CD1c-positive myeloid dendritic cell (primary cell): ENCODE data around the gene ZNF426.
"Not testable (repeated sequence)": the region's sequence is repeated elsewhere in the genome, so short reads cannot be mapped to it uniquely, and the experiment has no call there.

Source experiments
- DNase-seq: peaks from one replicate; pipeline ENCODE4 v3.0.0-alpha.2; 2016; ENCODE audit errors: extremely low spot score

The ZNF426 gene

DNA sequence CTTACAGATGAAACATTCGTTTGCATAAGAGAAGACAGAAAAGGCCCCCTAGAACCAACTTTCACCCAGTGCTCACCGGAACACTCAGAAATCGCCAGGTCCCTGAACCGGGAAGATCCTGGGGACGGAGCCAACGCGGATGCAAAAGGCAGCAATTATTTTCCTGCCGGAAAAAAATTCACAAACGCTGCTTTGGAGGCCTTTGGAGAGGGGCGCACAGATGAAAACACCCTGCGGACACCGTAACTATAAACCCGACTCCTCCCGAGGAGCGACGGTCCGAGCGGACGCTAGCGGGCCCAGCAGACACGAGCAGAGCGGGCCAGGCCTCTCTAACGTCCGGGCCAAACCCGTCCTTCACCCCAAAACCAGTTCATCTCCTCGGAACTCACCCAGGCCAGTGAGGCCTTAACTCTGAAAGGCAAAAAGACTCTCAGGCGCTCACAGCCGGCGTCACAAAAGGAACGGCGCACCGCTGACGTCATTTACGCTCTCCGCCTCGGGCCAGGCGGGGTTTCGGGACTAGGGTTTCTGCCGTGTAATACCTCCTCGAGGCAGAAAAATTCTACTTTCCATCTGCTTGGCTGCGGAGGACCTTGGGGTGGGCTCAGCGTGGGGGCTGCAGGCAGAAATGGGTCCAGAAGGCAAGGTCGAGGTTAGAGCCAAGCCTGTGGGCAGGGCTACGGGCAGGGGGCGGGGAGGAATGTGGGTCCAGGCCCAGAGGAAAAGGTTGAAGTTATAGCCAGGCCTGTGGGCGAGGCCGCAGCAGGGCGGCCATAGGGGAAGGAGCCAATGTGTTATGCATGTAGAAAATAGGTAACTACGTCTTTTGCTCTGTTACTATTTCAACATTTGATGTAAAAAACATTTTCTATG is at the start of gene ZNF426:
TSS of gene ZNF426 (minus strand) at position 463 of the 876 bp plus-strand sequence. CDS start 2,413 bp downstream, outside the sequence.
- DNase-seq = peak; percentile 92

DNA sequence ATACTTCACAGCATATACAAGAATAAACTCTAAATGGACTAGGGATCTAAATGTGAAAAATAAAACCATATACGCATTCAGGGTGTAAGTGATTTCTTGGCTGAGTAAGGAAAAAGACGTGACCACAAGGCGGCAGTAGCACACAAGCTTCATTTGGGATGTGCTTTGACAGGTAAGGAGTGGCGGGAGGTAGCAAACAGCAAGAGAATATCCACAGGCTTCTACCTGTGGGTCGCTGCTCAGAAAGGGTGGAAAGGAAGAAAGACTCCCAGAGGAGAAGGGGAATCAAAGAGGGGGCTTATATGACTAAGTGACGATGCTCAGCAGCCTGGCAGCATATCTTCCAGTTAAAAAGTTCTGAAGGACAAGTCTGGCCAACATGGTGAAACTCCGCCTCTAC is 48.3 kb upstream of the ZNF426 start:
- DNase-seq = peak; percentile 74

DNA sequence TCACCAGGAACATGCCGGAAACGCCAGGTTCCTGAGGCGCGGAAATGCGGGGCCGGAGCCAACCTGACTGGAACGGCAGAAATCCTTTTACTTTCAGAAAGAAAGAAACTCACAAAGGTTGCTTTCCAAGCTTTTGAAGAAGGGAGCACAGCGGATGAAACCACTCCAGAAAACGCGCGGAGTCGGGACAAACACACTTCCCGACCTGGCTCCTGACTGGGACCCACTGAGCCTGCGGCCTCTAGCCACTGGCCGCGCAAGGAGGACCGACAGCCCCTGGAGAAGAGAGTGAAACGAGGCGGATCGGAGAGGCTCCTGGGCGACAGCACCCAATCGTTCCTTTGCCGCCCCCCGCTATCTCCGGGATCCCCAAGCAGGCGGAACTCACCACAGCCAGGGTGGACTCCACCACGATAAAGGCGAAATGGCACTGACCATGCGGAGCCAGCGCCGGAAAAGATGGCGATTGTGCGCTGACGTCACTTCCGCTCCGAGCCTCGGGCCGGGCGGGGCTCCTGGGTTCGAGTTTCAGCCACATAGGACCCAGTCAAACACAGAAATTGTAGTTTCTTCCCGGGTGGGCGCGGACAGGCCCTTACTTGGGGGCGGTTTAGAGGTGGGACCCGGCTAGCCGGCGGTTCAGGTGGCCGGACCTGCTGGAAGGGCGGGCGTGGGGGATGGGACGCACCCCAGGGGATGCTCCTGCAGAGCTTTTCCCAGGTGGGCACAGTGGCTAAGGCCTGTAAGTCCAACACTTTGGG is 45.8 kb upstream of the ZNF426 start, which contains the start of gene ZNF121:
TSS of gene ZNF121 (minus strand) at position 432 of the 761 bp plus-strand sequence. CDS start 16,407 bp downstream, outside the sequence.
- peak; percentile 89 for DNase-seq

DNA sequence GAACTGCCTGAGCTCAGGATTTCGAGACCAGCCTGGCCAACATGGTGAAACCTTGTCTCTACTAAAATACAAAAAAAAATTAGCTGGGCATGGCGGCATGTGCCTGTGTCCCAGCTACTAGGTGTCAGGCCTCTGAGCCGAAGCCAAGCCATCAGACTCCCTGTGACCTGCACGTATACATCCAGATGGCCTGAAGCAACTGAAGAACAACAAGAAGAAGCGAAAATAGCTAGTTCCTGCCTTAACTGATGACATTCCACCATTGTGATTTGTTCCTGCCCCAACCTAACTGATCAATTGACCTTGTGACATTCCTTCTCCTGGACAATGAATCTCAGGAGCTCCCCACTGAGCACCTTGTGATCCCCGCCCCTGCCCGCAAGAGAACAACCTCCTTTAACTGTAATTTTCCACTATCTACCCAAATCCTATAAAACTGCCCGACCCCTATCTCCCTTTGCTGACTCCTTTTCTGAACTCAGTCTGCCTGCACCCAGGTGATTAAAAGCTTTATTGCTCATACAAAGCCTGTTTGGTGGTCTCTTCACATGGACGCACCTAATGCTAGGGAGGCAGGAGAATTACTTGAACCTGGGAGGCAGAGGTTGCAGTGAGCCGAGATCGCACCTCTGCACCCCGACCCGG is 43.8 kb upstream of the ZNF426 start:
- DNase-seq = not testable (repeated sequence)

DNA sequence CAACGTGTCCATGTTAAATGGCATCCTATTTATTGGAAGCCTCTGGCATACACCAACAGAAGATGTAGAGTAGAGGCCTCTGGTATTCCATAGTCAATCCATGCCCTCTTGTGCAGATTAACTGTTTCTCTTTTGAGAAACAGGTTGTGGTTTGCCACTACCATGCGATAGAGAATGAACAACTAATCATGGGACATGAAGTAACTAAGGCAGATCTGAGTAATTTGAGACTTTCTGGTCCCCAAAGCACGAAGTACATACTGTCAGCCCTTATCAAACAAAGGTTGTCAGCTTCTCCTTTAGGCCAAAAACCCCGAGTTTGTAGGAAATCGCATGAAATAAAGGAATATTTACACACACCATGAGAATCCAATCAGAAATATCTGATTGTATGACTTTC is 42.3 kb upstream of the ZNF426 start:
- DNase-seq = no peak

DNA sequence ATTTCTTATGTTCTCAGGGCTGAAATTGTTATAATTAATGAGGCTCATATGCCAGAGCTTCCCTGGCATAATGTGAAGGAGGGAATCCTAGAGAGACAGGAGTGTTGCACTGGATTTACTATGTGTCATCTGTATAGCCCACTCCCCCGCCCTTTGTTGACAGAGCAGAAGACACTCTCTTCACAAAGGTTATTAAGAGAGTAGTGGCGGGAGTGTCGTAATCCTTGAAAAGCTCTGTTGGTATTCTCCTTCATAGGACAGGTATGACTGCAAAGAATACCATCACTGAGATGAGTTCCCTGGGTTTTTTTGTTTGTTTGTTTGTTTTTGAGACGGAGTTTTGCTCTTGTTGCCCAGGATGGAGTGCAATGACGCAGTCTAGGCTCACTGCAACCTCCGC is 31.8 kb upstream of the ZNF426 start:
- no peak for DNase-seq

DNA sequence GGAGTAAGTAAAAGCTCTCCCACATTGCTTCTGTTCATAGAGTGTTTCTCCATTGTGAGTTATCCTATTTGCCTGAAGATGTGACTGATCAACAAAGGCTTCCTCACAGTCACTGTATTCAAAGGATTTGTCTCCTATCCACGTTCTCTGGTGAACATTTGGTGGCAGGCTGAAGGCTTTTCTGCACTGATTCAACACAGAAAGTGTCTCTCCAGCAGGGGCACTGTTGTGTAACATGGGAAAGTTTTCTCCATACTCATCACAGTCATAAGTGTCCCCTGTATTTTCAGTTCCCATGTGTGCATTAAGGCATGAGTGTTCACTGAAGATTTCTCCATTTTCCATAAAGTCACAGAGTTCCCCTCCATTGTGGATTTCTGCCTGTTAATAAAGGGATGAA is 28.3 kb upstream of the ZNF426 start:
- peak; percentile 5 for DNase-seq

DNA sequence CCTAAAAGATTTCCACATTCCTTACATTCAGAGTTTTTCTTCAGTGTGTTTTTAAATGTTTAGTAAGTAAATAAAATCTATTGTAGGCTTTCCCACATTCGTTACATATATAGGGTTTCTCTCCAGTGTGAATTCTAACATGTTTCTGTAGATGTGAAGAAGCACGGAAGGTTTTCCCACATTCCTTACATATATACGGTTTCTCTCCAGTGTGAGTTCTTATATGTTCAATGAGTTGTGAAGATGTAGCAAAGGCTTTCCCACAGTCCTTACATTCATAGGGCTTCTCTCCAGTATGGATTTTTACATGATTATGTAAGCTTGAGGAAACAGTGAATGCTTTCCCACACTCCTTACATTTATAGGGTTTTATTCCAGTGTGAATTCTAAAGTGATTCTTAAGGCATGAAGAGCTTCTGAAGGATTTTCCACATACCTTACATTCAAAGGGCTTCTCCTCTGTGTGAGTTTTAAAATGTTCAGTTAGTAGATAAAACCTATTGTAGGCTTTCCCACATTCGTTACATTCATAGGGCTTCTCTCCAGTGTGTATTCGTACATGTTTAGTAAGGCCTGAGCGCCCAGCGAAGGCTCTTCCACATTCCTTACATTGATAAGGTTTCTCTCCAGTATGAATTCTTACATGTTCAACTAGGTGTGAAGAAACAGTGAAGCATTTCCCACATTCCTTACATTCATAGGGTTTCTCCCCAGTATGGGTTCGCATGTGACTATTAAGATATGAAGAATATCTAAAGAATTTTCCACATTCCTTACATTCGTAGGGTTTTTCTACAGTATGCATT is 27.7 kb upstream of the ZNF426 start:
- DNase-seq = peak; percentile 11

DNA sequence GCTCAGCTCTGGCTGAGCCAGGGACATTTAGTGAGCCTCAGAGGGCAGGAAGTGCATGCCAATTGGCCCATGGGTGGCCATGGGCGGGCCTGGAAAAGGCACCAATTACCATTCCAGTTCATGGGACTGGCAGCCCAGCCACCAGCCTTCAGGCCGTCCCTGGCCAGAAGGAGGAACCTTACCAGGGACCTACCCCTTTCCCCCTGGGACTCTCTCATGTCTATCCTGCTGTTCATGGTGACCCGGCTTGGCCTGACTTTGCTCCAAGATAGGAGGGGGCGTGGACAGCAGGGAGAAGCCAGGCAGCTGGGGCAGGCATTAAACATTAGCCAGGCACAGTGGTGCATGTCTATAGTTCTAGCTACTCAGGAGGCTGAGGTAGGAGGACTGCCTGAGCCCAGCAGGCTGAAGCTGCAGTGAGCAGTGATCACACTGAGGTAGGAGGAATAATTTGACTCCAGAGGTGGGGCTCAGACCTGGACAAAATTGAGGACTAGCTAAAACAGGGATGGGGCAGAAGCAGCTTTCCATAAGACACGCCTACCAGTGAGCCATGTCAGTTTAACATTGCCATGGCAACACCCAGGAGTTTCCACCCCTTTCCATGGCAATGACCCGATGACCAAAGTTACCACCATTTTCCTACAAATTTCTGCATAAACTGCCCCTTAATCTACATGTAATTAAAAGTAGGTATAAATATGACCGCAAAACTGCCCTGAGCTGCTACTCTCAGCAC is 14.3 kb upstream of the ZNF426 start:
- DNase-seq = no peak

DNA sequence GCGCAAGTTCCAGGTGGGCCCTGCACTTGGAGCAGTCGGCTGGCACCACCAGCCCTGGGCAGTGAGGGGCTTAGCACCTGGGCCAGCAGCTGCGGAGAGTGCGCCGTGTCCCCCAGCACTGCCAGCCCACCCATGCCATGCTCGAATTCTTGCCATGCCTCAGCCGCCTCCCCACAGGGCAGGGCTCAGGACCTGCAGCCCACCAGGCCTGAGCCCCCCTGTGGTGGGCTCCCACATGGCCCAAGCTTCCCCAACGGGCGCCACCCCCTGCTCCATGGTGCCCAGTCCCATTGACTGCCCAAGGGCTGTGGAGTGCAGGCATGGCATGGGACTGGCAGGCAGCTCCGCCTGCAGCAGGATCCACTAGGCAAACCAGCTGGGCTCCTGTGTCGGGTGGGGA is 9.4 kb upstream of the ZNF426 start:
- no peak for DNase-seq

DNA sequence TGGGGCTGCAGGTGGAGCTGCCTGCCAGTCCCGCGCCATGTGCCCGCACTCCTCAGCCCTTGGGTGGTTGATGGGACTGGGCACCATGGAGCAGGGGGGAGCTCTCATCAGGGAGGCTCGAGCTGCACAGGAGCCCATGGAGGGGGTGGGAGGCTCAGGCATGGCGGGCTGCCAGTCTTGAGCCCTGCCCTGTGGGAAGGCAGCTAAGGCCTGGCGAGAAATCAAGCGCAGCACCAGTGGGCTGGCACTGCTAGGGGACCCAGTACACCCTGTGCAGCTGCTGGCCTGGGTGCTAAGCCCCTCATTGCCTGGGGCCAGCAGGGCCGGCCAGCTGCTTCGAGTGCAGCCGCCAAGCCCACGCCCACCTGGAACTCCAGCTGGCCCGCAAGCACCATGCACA is 2.8 kb upstream of the ZNF426 start:
- not testable (repeated sequence) for DNase-seq

DNA sequence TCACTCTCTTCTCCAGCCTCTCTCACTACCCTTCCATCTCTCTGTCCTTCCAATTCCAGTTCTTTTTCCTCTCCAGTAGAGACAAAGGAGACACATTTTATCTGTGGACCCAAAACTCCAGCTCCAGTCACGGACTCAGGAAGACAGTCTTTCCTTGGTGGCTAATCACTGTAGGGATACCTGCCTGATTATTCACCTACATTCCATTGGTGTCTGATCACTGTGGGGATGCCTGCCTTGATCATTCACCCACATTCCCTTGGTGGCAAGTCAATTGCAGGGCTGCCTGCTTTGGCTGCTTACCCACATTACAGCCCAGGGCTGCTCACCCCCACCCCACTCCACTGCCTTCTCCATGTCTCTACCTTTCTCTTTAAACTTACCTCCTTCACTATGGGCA is 1.5 kb upstream of the ZNF426 start:
- not testable (repeated sequence) for DNase-seq

DNA sequence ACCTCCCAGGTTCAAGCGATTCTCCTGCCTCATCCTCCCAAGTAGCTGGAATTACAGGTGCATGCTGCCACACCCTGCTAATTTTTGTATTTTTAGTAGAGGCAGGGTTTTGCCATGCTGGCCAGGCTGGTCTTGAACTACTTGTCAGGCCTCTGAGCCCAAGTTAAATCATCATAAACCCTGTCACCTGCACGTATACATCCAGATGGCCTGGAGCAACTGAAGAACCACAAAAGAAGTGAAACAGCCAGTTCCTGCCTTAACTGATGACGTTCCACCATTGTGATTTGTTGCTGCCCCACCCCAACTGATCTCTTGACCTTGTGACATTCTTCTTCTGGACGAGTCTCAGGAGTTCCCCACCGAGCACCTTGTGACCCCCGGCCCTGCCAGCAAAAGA is 756 bp upstream of the ZNF426 start:
- not testable (repeated sequence) for DNase-seq

DNA sequence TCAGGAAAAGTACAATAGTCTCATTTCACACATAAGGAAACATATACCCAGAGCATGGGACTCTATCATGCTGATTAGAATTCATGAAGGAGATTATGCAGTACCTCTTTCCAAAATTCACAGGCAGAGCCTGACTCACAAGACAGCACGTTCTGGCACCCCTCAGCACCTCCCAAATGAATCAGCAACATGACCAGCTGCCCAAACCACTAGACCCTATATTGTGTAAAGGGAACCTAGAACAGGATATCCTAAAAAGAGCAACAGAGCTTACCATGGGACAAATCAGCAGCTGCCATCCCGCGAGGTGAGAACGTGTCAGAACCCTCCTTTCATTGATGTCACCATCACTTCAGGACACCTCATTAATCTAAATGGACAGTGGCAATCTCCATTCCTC is 2.5 kb downstream of the ZNF426 start:
- no peak for DNase-seq

DNA sequence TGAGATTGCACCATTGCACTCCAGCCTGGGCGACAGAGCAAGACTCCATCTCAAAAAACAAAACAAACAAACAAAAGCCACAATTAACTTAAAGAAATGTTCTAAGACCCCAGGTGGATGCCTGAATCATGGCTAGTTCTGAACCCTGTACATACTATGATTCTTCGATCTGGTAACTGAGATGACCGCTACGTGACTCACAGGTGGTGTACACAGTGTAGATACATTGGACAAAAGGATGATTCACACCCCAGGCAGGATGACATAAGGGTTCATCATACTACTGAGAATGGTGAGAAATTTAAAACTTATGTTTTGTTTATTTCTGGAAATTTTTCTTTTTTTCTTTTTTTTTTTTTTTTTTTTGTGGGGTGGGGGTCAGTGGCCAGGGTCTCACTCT is 6.5 kb downstream of the ZNF426 start:
- DNase-seq = no peak

DNA sequence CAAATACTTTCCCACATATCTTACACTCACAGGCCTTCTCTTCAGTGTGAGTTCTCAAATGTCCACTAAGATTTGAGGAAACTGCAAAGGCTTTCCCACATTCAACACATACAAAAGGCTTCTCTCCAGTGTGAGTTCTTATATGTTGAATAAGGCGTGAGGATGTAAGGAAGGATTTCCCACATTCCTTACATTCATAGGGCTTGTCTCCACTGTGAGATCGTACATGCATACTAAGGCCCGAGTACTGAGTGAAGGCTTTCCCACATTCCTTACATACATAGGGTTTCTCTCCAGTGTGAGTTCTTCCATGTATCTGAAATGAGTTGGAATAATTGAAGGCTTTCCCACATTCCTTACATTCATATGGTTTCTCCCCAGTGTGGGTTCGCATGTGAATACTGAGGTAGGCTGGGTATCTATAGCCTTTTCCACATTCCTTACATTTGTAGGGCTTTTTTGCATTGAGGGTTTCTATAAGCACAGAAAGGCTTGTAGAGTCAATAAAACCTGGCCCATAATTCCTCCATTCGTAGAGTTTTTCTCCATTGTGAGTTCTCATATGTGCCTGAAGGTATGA is 9.6 kb downstream of the ZNF426 start:
- no peak for DNase-seq

DNA sequence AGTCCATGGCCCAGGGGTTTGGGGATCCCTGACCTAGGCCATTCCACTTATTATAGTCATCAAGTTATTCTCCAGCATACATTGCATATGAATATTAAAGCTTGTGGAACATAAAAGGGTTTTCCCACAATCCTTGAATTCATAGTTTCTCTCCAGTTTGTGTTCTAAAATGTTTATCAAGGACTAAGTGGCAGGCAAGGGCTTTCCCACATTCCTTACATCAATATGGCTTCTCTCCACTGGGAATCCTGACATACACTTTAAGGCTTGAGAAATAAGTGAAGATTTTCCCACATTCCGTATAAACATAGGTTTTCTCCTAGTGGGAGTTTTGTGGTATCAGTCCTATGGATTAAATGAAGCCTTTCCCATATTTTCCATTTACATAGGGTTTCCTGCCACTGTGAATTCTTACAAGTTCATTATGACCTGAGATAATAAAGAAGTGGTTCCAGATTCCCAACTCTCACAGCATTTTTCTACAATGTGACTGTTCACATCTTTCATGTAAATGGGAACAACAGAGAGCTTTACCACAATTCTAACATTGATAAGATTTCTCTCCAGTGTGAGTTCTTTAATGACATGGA is 14.5 kb downstream of the ZNF426 start:
- no peak for DNase-seq

DNA sequence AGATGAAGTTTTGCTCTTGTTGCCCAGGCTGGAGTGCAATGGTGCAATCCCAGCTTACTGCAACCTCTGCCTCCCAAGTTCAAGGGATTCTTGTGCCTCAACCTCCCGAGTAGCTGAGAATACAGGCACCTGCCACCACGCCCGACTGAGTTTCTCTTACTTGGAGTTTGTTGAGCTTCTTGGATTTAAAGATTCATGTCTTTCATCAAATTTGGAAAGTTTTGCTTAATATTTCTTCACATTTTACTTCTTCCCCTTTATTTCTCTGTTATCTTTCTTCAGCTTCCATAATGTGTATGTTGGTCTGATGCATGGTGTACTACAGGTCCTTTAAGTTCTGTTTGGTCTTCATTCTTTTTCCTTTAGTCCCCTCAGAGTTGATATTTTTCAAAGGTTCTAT is 31.2 kb downstream of the ZNF426 start:
- DNase-seq = no peak

DNA sequence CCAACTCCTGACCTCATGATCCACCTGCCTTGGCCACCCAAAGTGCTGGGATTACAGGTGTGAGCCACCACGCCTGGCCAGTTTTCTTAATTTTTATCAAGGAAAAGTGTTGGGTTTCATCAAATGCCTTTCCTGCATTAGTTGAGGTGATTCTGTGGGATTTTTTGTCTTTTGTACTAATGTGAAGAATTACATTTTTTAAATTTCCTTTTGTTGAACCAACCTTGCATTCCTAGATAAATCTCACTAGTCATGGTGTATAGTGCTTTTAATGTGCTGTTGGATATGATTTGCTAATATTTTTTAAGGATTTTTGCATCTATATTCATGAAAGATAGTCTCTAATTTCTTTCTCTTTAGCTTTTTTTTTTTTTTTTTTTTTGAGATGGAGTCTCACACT is 37.6 kb downstream of the ZNF426 start:
- DNase-seq = no peak
